Subcutaneous adipose tissue (tissue), 4 donors: Measurements from ENCODE around the gene KCNAB3. TPM values are rescaled to one million over a fixed set of nuclear protein-coding genes. Genes with fewer than 3 reads are reported as not detected.

Experiments used
- total RNA-seq, 4 donors: library from RNA; depleted of rRNA; stranded (reverse); fragments of >200 nt; gene quantifications; one replicate each; pipeline ENCODE4 v1.1.0, GENCODE V29; 2016
- TF ChIP-seq, protein P1 (sequence below): fragments of 450-650 bp; IDR thresholded peaks from one replicate; pipeline ENCODE4 v1.5.1; 2016; ENCODE audit warnings: low read depth, mild to moderate bottlenecking, control low read depth, antibody characterized with exemption, moderate library complexity

The KCNAB3 gene
- total RNA-seq, 4 donors from 2014 or later: 0.44 to 2.8 (median 0.51) TPM; not detected in 1

DNA sequence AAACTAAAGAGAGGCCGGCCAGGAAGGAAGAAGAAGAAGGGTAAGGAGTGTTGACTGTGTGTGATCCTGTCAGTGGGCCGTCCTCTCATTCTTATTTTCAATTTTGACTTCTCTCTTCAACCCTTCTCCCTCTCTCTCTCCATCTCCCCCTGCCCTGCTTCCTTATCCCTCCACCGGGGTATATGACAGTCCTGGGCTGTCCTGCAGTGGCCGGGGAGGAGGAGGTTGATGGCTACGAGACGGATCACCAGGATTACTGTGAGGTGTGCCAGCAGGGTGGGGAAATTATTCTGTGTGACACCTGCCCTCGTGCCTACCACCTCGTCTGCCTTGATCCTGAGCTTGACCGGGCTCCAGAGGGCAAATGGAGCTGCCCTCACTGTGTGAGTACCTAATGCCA, 35.4 kb downstream of the KCNAB3 start:
- TF ChIP-seq, protein P1, sequence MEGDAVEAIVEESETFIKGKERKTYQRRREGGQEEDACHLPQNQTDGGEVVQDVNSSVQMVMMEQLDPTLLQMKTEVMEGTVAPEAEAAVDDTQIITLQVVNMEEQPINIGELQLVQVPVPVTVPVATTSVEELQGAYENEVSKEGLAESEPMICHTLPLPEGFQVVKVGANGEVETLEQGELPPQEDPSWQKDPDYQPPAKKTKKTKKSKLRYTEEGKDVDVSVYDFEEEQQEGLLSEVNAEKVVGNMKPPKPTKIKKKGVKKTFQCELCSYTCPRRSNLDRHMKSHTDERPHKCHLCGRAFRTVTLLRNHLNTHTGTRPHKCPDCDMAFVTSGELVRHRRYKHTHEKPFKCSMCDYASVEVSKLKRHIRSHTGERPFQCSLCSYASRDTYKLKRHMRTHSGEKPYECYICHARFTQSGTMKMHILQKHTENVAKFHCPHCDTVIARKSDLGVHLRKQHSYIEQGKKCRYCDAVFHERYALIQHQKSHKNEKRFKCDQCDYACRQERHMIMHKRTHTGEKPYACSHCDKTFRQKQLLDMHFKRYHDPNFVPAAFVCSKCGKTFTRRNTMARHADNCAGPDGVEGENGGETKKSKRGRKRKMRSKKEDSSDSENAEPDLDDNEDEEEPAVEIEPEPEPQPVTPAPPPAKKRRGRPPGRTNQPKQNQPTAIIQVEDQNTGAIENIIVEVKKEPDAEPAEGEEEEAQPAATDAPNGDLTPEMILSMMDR: no peak

GRCh38 chr17:7893187-7893880, 36.3 kb downstream of the KCNAB3 start:
- TF ChIP-seq, protein P1: no peak

- TF ChIP-seq, protein P1: no peak
Measured at GRCh38 chr17:7889166-7889955, 40.3 kb downstream of the KCNAB3 start.

- TF ChIP-seq, protein P1: no peak
Measured at GRCh38 chr17:7888184-7888920, 41.3 kb downstream of the KCNAB3 start, which contains the start of gene CHD3. Gene CHD3 (plus strand): TSS chr17:7888789. CDS start chr17:7889001, 212 bp downstream.

DNA sequence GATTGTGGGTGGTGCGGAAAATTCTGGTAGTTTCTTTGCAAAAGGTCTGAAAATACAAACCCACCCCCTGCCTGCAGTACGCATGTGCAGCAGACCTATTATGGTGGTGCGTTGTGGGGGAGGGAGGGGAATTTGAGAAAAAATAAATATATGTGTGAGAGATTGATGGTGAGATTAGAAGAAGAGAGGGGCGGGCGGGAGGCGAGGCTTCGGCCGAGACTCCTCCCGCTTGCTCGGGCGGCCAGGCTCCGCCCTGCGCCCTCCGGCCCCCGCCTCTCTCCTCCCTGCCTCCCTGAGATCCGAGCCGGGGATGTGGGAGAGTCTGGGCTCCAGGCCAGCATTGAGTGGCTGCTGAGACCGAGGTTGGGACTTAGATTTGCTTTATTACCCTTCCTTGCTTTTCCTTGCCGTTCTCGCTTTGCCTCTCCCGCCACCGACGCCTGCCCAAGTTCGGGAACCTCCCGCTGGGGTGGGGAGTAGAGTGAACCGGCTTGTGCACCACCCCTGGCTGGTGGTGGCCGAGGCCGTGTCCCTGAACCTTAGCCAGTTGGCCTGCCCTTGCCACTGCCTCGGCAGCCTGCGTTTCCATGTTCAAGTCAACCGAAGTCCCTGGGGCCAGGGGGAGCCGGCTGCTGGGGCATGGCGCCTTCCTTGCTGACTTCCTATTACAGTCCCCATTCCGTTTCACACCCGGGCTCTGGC, 42.0 kb downstream of the KCNAB3 start:
- TF ChIP-seq, protein P1: no peak

DNA sequence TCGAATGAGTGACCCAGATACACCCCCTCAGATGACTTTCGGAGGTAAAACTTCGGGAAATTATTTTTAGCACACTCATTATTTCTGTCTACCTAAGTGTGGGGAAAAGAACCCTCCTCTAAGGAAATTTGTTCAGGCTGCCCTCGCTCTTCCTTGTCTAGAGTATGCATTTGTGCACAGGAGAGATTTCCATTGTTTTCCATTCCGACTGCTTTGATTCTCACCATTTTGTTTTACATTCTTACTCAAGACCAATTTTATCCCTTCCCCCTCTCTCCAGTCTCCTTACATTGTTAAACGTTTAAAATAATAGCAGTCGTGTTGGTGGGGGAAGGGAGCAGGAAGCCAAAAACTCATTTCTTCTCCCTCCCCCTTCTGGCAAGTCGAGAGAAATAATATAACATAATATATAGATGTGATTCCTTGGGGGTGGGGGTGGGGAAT, 42.6 kb downstream of the KCNAB3 start:
- TF ChIP-seq, protein P1: no peak
